Measurements from ENCODE around the gene FGF5.
"Not testable (repeated sequence)": the region's sequence is repeated elsewhere in the genome, so short reads cannot be mapped to it uniquely, and the experiment has no call there.

The FGF5 gene

GRCh38 chr4:80266253-80266901 is at the start of gene FGF5:
Gene FGF5, plus strand, starts transcription at chr4:80266664. Its CDS starts 161 bp downstream, at chr4:80266825.
- no peak for DNase-seq

GRCh38 chr4:80219301-80220025 is 47.0 kb upstream of the FGF5 start:
- no peak for DNase-seq

- no peak for DNase-seq
Observed at GRCh38 chr4:80220711-80221110, 45.8 kb upstream of the FGF5 start.

- DNase-seq: no peak
Observed at GRCh38 chr4:80221161-80221560, 45.3 kb upstream of the FGF5 start.

- DNase-seq: no peak
Observed at GRCh38 chr4:80225595-80225994, 40.9 kb upstream of the FGF5 start.

- no peak for DNase-seq
Observed at GRCh38 chr4:80226094-80226493, 40.4 kb upstream of the FGF5 start.

- no peak for DNase-seq
Observed at GRCh38 chr4:80228460-80228859, 38.0 kb upstream of the FGF5 start.

- no peak for DNase-seq
Observed at GRCh38 chr4:80229128-80229527, 37.3 kb upstream of the FGF5 start.

GRCh38 chr4:80229590-80229989 is 36.9 kb upstream of the FGF5 start:
- DNase-seq: no peak

GRCh38 chr4:80231180-80231579 is 35.3 kb upstream of the FGF5 start:
- DNase-seq: no peak

- DNase-seq: no peak
Observed at GRCh38 chr4:80232707-80233370, 33.6 kb upstream of the FGF5 start.

GRCh38 chr4:80233390-80233789 is 33.1 kb upstream of the FGF5 start:
- no peak for DNase-seq

- no peak for DNase-seq
Observed at GRCh38 chr4:80235451-80235850, 31.0 kb upstream of the FGF5 start.

GRCh38 chr4:80237992-80238391 is 28.5 kb upstream of the FGF5 start:
- no peak for DNase-seq

GRCh38 chr4:80239480-80240150 is 26.8 kb upstream of the FGF5 start:
- DNase-seq: no peak

- no peak for DNase-seq
Observed at GRCh38 chr4:80240976-80241375, 25.5 kb upstream of the FGF5 start.

- DNase-seq: peak; percentile 26
Observed at GRCh38 chr4:80243274-80244018, 23.0 kb upstream of the FGF5 start.

- DNase-seq: not testable (repeated sequence)
Observed at GRCh38 chr4:80247484-80247883, 19.0 kb upstream of the FGF5 start.

GRCh38 chr4:80249144-80249543 is 17.3 kb upstream of the FGF5 start:
- DNase-seq: no peak

GRCh38 chr4:80252427-80252826 is 14.0 kb upstream of the FGF5 start:
- no peak for DNase-seq

- no peak for DNase-seq
Observed at GRCh38 chr4:80252953-80253352, 13.5 kb upstream of the FGF5 start.

GRCh38 chr4:80253510-80253909 is 13.0 kb upstream of the FGF5 start:
- DNase-seq: no peak

- no peak for DNase-seq
Observed at GRCh38 chr4:80254114-80254513, 12.3 kb upstream of the FGF5 start.
